Measurements from ENCODE around the gene VASN.
"Not testable (repeated sequence)": the region's sequence is repeated elsewhere in the genome, so short reads cannot be mapped to it uniquely, and the experiment has no call there.

VASN gene

DNA sequence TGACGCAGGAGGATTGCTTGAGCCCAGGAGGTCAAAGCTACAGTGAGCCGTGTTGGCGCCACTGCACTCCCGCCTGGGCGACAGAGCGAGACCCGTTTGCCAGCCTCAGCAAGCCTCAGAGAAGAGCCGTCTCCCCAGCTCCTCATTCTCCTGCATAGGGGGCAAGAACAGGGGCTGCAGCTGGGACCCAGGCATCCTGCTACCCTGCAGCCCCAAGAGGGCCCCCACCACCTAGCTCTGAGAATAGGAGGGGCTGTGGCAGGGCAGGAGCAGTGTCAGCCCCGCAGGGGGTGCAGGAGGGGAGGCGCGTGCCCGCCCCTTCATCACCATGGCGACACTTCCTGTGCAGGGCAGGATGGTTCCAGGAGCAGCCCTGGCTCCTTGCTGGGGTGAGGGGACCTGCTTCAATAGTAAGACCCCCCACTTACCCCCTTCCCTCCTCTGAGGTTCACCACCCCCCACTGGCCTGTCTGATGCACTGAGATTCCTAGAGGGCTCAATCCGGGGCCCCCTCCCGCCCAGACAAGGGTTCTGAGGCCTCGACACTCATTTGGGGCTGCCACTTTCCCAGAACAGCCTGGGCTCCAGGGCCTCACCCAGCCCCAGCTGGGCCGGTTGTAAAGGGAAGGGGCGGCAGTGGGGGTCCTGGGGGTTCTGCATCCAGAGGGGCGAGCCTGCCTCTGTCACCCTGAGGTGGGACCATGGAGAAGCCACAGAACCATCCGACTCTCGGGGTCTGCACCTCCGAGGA, 20.2 kb downstream of the VASN start:
- no peak for TF ChIP-seq Cebpa-rat (IDR thresholded peaks at IDR 0.05)
- H3K4me2 ChIP-seq: peak overlapping the region in 9 of 11 experiments; percentile 48 to 76 (median 62); a peak in 18 of 22 replicates
- peaks cover 69 to 99% (median 91%) of the 10 kb centered on the region in 11 experiments for H3K36me3 ChIP-seq
- H3K9ac ChIP-seq: peak overlapping the region in 4 of 11 experiments; percentile 5 to 23 (median 17); a peak in 5 of 22 replicates
- H3K27ac ChIP-seq: peak overlapping the region in 2 of 11 experiments; percentile 20 to 22; a peak in 3 of 22 replicates
- H3K4me1 ChIP-seq: peaks cover 41 to 96% (median 73%) of the 10 kb centered on the region in 10 experiments
- H4K20me1 ChIP-seq: peaks cover 53 to 100% (median 86%) of the 10 kb centered on the region in 11 experiments
- H3K9me3 ChIP-seq (replicated peaks in 1 of 11): no peaks in the 10 kb centered on the region
- H3K4me3 ChIP-seq: no peak overlapping the region
- no peaks in the 10 kb centered on the region for H3K27me3 ChIP-seq

DNA sequence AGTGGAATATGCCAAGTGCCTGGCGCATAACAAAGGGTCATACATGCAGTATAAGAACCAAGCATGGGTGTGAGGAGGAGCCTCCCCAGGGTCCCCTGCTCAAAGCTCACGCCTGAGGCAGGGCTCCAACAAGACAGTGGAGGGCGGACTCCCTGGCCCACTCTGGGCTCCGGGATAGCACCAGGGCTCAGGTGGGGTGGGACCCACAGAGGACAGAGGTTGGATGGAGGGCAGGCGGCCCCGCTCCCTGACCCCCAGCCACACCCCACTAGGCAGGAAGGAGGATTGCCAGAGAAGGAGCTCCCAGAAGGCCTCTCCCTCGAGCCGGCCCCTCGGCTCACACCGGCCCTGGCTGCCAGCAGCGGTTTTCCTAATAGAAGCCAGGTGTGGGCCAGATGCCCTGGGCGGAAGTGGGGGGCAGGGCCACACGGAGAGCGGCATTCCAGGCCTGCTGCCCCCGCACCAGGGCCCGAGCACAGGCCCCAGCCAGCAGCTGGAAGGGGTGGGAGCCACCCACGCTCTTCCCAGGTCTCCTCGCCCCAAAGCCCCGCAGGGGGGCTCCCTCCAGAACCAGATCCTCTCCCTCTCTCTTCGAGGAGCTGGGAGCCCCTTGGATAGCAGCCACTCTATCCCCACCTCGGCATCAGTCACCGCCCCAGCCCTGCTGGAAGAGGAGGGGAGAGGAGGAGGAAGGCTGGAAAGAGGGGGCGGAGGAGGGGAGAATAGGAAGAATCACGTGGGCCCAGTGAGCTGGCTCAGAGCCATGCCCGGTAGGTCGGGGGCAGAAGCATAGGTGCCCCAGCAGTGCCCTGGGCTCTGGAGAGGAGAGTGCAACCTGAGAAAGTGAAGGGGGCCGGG, 21.0 kb downstream of the VASN start:
- no peak overlapping the region for H3K4me3 ChIP-seq
- peak overlapping the region in 9 of 11 experiments; percentile 48 to 76 (median 62); a peak in 18 of 22 replicates for H3K4me2 ChIP-seq
- H4K20me1 ChIP-seq: peaks cover 53 to 100% (median 86%) of the 10 kb centered on the region in 11 experiments
- no peak for TF ChIP-seq Cebpa-rat (IDR thresholded peaks at IDR 0.05)
- H3K27ac ChIP-seq: peak overlapping the region in 5 of 11 experiments; percentile 6 to 22 (median 15); a peak in 3 of 22 replicates
- H3K4me1 ChIP-seq: peaks cover 40 to 90% (median 69%) of the 10 kb centered on the region in 10 experiments
- H3K9me3 ChIP-seq (replicated peaks in 1 of 11): no peaks in the 10 kb centered on the region
- peaks cover 73 to 99% (median 91%) of the 10 kb centered on the region in 11 experiments for H3K36me3 ChIP-seq
- H3K9ac ChIP-seq: peak overlapping the region in 9 of 11 experiments; percentile 2 to 29 (median 19); a peak in 10 of 22 replicates
- H3K27me3 ChIP-seq: no peaks in the 10 kb centered on the region

DNA sequence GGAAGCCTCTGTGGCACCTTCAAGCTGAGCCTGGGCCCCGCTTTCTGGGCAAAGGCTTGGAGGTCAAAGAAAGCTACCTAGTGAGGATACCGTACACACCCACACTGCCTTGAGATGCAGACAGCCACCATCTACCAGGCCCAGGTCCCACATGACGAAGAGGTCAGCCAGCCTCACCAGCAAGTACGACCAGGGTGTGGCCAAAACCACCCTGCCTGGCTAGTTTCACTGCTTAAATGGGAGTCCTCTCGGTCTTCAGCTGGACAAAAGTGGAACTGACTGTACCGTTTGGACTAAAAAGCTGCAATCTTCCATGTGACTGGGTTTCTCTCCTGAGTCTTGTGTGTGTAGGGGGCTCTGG, 21.6 kb downstream of the VASN start:
- peaks cover 40 to 84% (median 69%) of the 10 kb centered on the region in 10 experiments for H3K4me1 ChIP-seq
- no peak for TF ChIP-seq Cebpa-rat (IDR thresholded peaks at IDR 0.05)
- H3K9ac ChIP-seq: peak overlapping the region in 6 of 11 experiments; percentile 14 to 29 (median 21); a peak in 6 of 22 replicates
- H3K9me3 ChIP-seq (replicated peaks in 1 of 11): no peaks in the 10 kb centered on the region
- peaks cover 73 to 99% (median 91%) of the 10 kb centered on the region in 11 experiments for H3K36me3 ChIP-seq
- peak overlapping the region in 2 of 11 experiments; percentile 15 to 22; a peak in 2 of 22 replicates for H3K27ac ChIP-seq
- H4K20me1 ChIP-seq: peaks cover 51 to 100% (median 82%) of the 10 kb centered on the region in 11 experiments
- peak overlapping the region in 6 of 11 experiments; percentile 2 to 76 (median 62); a peak in 4 of 22 replicates for H3K4me2 ChIP-seq
- H3K4me3 ChIP-seq: no peak overlapping the region
- no peaks in the 10 kb centered on the region for H3K27me3 ChIP-seq

DNA sequence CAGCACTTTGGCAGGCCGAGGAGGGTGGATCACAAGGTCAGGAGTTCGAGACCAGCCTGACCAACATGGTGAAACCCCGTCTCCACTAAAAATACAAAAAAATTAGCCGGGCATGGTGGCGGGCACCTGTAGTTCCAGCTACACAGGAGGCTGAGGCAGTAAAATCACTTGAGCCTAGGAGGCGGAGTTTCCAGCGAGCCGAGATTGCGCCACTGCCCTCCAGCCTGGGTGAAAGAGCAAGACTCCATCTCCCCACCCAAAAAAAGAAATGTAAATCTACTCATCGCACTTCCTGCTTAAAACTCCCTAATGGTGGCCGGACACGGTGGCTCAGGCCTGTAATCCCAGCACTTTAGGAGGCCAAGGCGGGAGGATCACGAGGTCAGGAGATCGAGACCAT, 22.2 kb downstream of the VASN start:
- H3K36me3 ChIP-seq: peaks cover 73 to 99% (median 91%) of the 10 kb centered on the region in 11 experiments
- H3K9me3 ChIP-seq (replicated peaks in 1 of 11); H3K27me3 ChIP-seq; H3K4me3 ChIP-seq: not testable (repeated sequence)
- peak overlapping the region in 5 of 11 experiments; percentile 2 to 84 (median 76); a peak in 8 of 22 replicates for H3K4me2 ChIP-seq
- H3K9ac ChIP-seq: peak overlapping the region in 1 of 11 experiments; percentile 29; a peak in 2 of 22 replicates
- H3K4me1 ChIP-seq: peaks cover 38 to 82% (median 69%) of the 10 kb centered on the region in 10 experiments
- 0 out of 22 replicates have a peak overlapping the region, but pooled peaks of 1 of the 11 experiments have one; percentile 28 for H3K27ac ChIP-seq
- peaks cover 49 to 100% (median 80%) of the 10 kb centered on the region in 11 experiments for H4K20me1 ChIP-seq

DNA sequence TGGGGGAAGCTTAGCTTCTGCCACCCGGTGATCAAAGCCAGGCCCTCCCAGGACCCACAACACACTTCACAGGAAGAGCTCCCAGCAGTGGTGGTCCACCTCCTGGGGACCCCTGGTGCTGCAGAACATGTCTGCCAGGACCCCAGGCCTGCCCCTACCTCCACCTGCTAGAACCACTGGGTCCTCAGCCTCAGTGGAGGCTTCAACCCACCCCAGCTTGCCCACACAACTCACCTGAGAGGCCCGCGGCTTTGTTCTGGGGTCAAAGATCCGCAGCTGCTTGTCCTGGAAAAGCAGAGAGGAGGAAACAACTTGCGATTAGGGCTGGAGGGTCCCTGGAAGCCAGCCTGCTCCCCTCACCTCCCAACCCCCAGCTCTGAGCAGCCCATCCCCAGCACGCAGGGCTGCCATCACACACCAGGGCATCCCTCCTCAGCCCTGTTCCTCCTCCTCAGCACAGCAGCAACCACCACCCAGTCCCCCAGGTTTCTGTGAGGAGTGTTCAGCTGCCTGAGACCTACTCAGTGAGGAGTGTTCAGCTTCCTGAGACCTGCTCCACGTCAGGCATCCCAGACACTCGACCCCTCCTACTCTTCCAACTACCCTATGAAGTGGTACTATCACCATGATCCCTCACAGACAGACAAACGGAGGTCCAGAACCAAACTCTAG, 23.5 kb downstream of the VASN start:
- no peak overlapping the region; a peak in 1 of 20 replicates for H3K4me3 ChIP-seq
- H3K27me3 ChIP-seq: no peaks in the 10 kb centered on the region
- H3K4me2 ChIP-seq: peak overlapping the region; percentile 49 to 85 (median 81)
- peaks cover 40 to 82% (median 56%) of the 10 kb centered on the region in 10 experiments for H3K4me1 ChIP-seq
- H3K36me3 ChIP-seq: peaks cover 73 to 99% (median 86%) of the 10 kb centered on the region in 11 experiments
- peaks cover 47 to 100% (median 75%) of the 10 kb centered on the region in 11 experiments for H4K20me1 ChIP-seq
- H3K9me3 ChIP-seq (replicated peaks in 1 of 11): no peaks in the 10 kb centered on the region
- peak overlapping the region in 9 of 11 experiments; percentile 11 to 48 (median 28); a peak in 8 of 22 replicates for H3K27ac ChIP-seq
- no peak for TF ChIP-seq Cebpa-rat (IDR thresholded peaks at IDR 0.05)
- peak overlapping the region in 10 of 11 experiments; percentile 28 to 66 (median 48); a peak in 20 of 22 replicates for H3K9ac ChIP-seq

DNA sequence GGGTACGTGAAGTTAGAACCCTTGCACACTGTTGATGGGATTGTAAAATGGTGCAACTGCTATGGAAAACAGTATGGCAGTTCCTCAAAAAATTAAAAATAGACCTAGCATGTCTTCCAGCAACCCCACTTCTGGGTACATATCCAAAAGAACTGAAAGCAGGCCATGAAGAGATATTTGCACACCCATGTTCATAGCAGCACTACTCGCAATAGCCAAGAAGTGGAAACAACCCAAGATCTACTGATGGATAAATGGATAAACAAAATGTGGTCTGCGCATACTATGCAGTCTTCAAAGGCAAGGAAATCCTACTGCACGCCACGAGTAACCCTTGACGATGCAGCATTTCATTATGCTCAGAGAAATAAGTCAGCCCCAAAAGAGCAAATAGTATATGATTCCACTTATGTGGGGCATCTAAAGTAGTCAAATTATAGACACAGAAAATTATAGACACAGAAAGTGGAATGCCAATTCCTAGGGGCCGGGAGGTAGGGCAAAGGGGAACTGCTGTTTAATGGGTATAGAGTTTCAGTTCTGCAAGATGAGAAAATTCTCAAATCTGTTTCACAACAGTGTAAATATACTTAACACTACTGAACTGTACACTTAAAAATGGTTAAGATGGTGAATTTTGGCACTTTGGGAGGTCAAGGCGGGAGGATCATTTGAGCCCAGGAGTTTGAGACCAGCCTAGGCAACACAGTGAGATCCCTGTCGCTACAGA, 27.5 kb downstream of the VASN start:
- H3K27ac ChIP-seq: peak overlapping the region in 1 of 11 experiments; percentile 27; a peak in 1 of 22 replicates
- H4K20me1 ChIP-seq: peaks cover 39 to 100% (median 76%) of the 10 kb centered on the region in 11 experiments
- H3K9me3 ChIP-seq (replicated peaks in 1 of 11): no peaks in the 10 kb centered on the region
- H3K36me3 ChIP-seq: peaks cover 82 to 99% (median 93%) of the 10 kb centered on the region in 11 experiments
- peaks cover 18 to 61% (median 33%) of the 10 kb centered on the region in 10 experiments for H3K4me1 ChIP-seq
- H3K9ac ChIP-seq: peak overlapping the region in 3 of 11 experiments; percentile 2 to 15 (median 9); a peak in 2 of 22 replicates
- H3K27me3 ChIP-seq: no peaks in the 10 kb centered on the region
- H3K4me3 ChIP-seq: no peak overlapping the region
- no peak for TF ChIP-seq Cebpa-rat (IDR thresholded peaks at IDR 0.05)
- peak overlapping the region in 5 of 11 experiments; percentile 16 to 56 (median 31); a peak in 8 of 22 replicates for H3K4me2 ChIP-seq

- H3K9ac ChIP-seq: peak overlapping the region in 4 of 11 experiments; percentile 18 to 44 (median 27); a peak in 5 of 22 replicates
- no peak overlapping the region for H3K4me2 ChIP-seq
- H3K27ac ChIP-seq: no peak overlapping the region
- H3K4me1 ChIP-seq: peaks cover 0 to 45% (median 14%) of the 10 kb centered on the region in 10 experiments; a peak in 15 of 20 replicates
- peaks cover 85 to 100% (median 97%) of the 10 kb centered on the region in 11 experiments for H3K36me3 ChIP-seq
- no peaks in the 10 kb centered on the region for H3K9me3 ChIP-seq (replicated peaks in 1 of 11)
- no peaks in the 10 kb centered on the region for H3K27me3 ChIP-seq
- no peak overlapping the region for H3K4me3 ChIP-seq
- peaks cover 45 to 100% (median 76%) of the 10 kb centered on the region in 11 experiments for H4K20me1 ChIP-seq
- no peak for TF ChIP-seq Cebpa-rat (IDR thresholded peaks at IDR 0.05)
Observed at GRCh38 chr16:4401094-4401501, 29.4 kb downstream of the VASN start.

All from BLaER1 treated with 17β-estradiol and CSF1 and Interleukin-3, amounts not matched to agents 10 nM and 100 nM (cell line).